ENCODE measurements around the gene HNRNPA0. TPM values are rescaled to one million over a fixed set of nuclear protein-coding genes. Genes with fewer than 3 reads are reported as not detected.

Gene HNRNPA0
- total RNA-seq, 1 experiment from 2014 or later: 38.9 TPM

DNA sequence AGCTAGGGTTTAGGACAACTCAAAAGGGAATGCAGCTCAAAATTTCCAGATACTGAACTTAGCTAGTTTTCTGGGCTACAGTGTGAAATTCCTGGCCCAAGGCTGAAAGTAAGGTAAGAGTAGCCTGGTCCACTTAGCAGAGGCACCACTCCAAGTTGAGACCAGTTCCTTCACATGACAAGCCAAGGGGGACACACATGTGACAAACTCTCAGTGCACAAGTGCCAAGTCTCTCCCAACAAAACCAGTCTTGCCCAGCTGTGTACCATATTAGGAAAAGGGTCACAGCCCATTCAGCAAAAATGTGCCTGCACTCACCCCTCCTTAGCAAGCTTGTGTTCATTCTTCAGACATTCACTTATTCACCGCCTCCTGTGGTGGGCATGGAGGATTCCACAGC lies 46.1 kb downstream of the HNRNPA0 start:
- ChIA-PET RAD21 (ENCODE audit: low non-redundant PET in 1 of 2, low total read pairs in 2 of 2, uncharacterized antibody in 2 of 2, unreplicated experiment in 2 of 2) (no interaction called here), CTCF (no interaction called here), POLR2A (no interaction called here)
- no peak for TF ChIP-seq POLR2A (IDR thresholded peaks at IDR 0.05; ENCODE audit: borderline replicate concordance, extremely low read depth, insufficient read depth, insufficient read length)
- TF ChIP-seq JUND (IDR thresholded peaks at IDR 0.05): no peak
- TF ChIP-seq, protein P1, sequence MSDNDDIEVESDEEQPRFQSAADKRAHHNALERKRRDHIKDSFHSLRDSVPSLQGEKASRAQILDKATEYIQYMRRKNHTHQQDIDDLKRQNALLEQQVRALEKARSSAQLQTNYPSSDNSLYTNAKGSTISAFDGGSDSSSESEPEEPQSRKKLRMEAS (IDR thresholded peaks at IDR 0.05): no peak
- no peak for TF ChIP-seq YY1 (IDR thresholded peaks at IDR 0.05; ENCODE audit: extremely low read depth, insufficient replicate concordance, low read depth, low read length)
- TF ChIP-seq, protein P2, sequence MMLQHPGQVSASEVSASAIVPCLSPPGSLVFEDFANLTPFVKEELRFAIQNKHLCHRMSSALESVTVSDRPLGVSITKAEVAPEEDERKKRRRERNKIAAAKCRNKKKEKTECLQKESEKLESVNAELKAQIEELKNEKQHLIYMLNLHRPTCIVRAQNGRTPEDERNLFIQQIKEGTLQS (IDR thresholded peaks at IDR 0.05): no peak
- no peak for TF ChIP-seq CBX3 (IDR thresholded peaks at IDR 0.05; ENCODE audit: low read depth)
- TF ChIP-seq ELF1 (IDR thresholded peaks at IDR 0.05; ENCODE audit: borderline replicate concordance, low read depth): no peak
- no peak for TF ChIP-seq SIN3A (IDR thresholded peaks at IDR 0.05; ENCODE audit: low read depth)
- no peak for TF ChIP-seq FOSL1 (IDR thresholded peaks at IDR 0.05; ENCODE audit: low read depth)
- no peak for TF ChIP-seq POLR2AphosphoS5 (IDR thresholded peaks at IDR 0.05; ENCODE audit: low read depth, low read length)
- no peak for TF ChIP-seq TCF7L2 (IDR thresholded peaks at IDR 0.05; ENCODE audit: borderline replicate concordance, extremely low read depth, insufficient read depth, insufficient read length)
- TF ChIP-seq, protein P3, sequence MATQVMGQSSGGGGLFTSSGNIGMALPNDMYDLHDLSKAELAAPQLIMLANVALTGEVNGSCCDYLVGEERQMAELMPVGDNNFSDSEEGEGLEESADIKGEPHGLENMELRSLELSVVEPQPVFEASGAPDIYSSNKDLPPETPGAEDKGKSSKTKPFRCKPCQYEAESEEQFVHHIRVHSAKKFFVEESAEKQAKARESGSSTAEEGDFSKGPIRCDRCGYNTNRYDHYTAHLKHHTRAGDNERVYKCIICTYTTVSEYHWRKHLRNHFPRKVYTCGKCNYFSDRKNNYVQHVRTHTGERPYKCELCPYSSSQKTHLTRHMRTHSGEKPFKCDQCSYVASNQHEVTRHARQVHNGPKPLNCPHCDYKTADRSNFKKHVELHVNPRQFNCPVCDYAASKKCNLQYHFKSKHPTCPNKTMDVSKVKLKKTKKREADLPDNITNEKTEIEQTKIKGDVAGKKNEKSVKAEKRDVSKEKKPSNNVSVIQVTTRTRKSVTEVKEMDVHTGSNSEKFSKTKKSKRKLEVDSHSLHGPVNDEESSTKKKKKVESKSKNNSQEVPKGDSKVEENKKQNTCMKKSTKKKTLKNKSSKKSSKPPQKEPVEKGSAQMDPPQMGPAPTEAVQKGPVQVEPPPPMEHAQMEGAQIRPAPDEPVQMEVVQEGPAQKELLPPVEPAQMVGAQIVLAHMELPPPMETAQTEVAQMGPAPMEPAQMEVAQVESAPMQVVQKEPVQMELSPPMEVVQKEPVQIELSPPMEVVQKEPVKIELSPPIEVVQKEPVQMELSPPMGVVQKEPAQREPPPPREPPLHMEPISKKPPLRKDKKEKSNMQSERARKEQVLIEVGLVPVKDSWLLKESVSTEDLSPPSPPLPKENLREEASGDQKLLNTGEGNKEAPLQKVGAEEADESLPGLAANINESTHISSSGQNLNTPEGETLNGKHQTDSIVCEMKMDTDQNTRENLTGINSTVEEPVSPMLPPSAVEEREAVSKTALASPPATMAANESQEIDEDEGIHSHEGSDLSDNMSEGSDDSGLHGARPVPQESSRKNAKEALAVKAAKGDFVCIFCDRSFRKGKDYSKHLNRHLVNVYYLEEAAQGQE (IDR thresholded peaks at IDR 0.05; ENCODE audit: low read depth): no peak
- TF ChIP-seq RAD21 (IDR thresholded peaks at IDR 0.05; ENCODE audit: low read depth): no peak
- TF ChIP-seq, protein P4, sequence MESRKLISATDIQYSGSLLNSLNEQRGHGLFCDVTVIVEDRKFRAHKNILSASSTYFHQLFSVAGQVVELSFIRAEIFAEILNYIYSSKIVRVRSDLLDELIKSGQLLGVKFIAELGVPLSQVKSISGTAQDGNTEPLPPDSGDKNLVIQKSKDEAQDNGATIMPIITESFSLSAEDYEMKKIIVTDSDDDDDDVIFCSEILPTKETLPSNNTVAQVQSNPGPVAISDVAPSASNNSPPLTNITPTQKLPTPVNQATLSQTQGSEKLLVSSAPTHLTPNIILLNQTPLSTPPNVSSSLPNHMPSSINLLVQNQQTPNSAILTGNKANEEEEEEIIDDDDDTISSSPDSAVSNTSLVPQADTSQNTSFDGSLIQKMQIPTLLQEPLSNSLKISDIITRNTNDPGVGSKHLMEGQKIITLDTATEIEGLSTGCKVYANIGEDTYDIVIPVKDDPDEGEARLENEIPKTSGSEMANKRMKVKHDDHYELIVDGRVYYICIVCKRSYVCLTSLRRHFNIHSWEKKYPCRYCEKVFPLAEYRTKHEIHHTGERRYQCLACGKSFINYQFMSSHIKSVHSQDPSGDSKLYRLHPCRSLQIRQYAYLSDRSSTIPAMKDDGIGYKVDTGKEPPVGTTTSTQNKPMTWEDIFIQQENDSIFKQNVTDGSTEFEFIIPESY (IDR thresholded peaks at IDR 0.05; ENCODE audit: extremely low read depth, insufficient replicate concordance, low read length): no peak
- no peak for TF ChIP-seq CEBPB (IDR thresholded peaks at IDR 0.05; ENCODE audit: low read depth)
- TF ChIP-seq EZH2phosphoT487 (IDR thresholded peaks at IDR 0.05; ENCODE audit: borderline replicate concordance): no peak
- no peaks in the 10 kb centered on the region for H3K79me2 ChIP-seq (ENCODE audit: insufficient read depth, low read length)
- no peaks in the 10 kb centered on the region for H4K20me1 ChIP-seq (ENCODE audit: insufficient read depth)
- no peak overlapping the region for H3K4me2 ChIP-seq (ENCODE audit: low read length)
- no peak overlapping the region for H2AFZ ChIP-seq (ENCODE audit: low read depth, low read length, poor library complexity, severe bottlenecking)
- H3K4me3 ChIP-seq (replicated peaks in 1 of 2; ENCODE audit: low read depth in 1 of 2, low read length in 2 of 2): no peak overlapping the region
- no peaks in the 10 kb centered on the region for H3K36me3 ChIP-seq (ENCODE audit: control insufficient read depth in 1 of 2, insufficient read depth in 2 of 2, low read length in 2 of 2)
- BruUV-seq (replicated peaks): no TSS peak
- ATAC-seq (no peak), DNase-seq (ENCODE audit: low read depth, low spot score) (no peak)
- H3K9me3 ChIP-seq (ENCODE audit: control insufficient read depth in 1 of 2, insufficient read depth in 1 of 2, low read depth in 1 of 2, low read length in 2 of 2): no peaks in the 10 kb centered on the region
- H3K27ac ChIP-seq (ENCODE audit: low read depth, low read length): no peak overlapping the region
- intact Hi-C loops (cut with micrococcal nuclease): no loop called here
- no peaks in the 10 kb centered on the region for H3K27me3 ChIP-seq (ENCODE audit: insufficient read depth, low read length)
- H3K4me1 ChIP-seq (ENCODE audit: control insufficient read depth in 1 of 2, insufficient read depth in 2 of 2, low read length in 2 of 2): no peaks in the 10 kb centered on the region
- H3K9ac ChIP-seq (ENCODE audit: low read length): no peak overlapping the region
- 0 out of 2 replicates have a peak, but pooled peaks cover 3% of the 10 kb centered on the region for H3K9me2 ChIP-seq (ENCODE audit: insufficient read depth)
